Fibroblast of peridontal ligament (primary cell): Measurements from ENCODE around the gene NXPH4.

Experiments
- DNase-seq: peaks from one replicate; pipeline ENCODE4 v3.0.0-alpha.2; 2010; ENCODE audit errors: extremely low read depth

NXPH4 gene

GRCh38 chr12:57216014-57216911, at the start of gene NXPH4:
Gene NXPH4 (plus strand): TSS chr12:57216794. CDS start chr12:57216970, 176 bp downstream.
- DNase-seq = no peak

- peak; percentile 41 for DNase-seq
These were observed 49.6 kb upstream of the NXPH4 start for GRCh38 chr12:57166971-57167371.

DNA sequence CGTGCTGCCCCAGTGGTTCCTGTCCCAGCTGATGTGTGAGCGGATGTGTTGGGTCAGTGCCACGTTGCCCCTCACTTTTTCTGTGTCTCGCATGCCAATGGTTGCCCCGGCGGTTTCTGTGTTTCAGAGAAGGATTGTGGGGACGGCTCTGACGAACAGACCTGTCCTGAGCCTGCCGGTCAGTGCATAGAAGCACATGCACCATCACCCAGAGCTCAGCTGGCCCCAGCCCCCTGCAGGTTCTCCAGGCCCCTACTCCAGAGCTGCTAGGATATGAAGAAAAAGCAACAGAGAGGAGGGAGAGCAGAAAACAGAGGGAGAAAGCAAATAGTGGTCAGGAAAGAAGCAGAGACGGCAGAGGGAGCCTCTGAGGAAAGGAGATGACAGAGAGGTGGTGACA, 48.5 kb upstream of the NXPH4 start:
- no peak for DNase-seq

- no peak for DNase-seq
These were observed 47.4 kb upstream of the NXPH4 start for GRCh38 chr12:57169046-57169795.

- DNase-seq = no peak
These were observed 46.6 kb upstream of the NXPH4 start for GRCh38 chr12:57169969-57170368.

GRCh38 chr12:57170408-57170807, 46.2 kb upstream of the NXPH4 start:
- DNase-seq = no peak

GRCh38 chr12:57170927-57171326, 45.7 kb upstream of the NXPH4 start:
- no peak for DNase-seq

- peak; percentile 70 for DNase-seq
These were observed 44.9 kb upstream of the NXPH4 start for GRCh38 chr12:57171668-57172067.

GRCh38 chr12:57173089-57173488, 43.5 kb upstream of the NXPH4 start:
- DNase-seq = no peak

- no peak for DNase-seq
These were observed 42.9 kb upstream of the NXPH4 start for GRCh38 chr12:57173683-57174082.

DNA sequence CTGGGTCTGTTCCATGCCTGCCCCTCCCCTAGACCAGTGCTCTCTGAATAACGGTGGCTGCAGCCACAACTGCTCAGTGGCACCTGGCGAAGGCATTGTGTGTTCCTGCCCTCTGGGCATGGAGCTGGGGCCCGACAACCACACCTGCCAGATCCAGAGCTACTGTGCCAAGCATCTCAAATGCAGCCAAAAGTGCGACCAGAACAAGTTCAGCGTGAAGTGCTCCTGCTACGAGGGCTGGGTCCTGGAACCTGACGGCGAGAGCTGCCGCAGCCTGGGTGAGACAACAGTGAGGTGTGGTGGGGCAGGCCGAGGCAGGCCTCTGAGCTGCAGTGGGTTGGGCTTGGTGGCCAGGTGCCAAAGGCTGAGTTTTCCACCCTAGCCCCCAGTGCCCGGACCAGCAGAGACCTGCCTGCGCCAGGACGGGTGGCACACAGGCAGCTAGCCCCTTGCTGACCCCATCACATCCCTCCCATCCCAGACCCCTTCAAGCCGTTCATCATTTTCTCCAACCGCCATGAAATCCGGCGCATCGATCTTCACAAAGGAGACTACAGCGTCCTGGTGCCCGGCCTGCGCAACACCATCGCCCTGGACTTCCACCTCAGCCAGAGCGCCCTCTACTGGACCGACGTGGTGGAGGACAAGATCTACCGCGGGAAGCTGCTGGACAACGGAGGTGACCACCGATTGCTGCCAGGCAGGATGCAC, 41.0 kb upstream of the NXPH4 start:
- peak; percentile 75 for DNase-seq

- DNase-seq = no peak
These were observed 40.5 kb upstream of the NXPH4 start for GRCh38 chr12:57176139-57176477.

DNA sequence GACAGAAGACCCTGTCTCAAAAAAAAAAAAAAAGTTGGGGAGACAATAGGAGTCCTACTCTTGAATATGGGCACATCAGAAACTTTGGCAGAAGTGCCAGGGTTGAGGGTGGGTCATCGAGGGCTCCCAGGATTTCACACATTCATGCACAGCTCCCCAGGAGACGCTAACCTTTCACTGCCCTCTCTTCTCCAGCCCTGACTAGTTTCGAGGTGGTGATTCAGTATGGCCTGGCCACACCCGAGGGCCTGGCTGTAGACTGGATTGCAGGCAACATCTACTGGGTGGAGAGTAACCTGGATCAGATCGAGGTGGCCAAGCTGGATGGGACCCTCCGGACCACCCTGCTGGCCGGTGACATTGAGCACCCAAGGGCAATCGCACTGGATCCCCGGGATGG, 39.7 kb upstream of the NXPH4 start:
- no peak for DNase-seq

- no peak for DNase-seq
These were observed 39.2 kb upstream of the NXPH4 start for GRCh38 chr12:57177354-57177753.

DNA sequence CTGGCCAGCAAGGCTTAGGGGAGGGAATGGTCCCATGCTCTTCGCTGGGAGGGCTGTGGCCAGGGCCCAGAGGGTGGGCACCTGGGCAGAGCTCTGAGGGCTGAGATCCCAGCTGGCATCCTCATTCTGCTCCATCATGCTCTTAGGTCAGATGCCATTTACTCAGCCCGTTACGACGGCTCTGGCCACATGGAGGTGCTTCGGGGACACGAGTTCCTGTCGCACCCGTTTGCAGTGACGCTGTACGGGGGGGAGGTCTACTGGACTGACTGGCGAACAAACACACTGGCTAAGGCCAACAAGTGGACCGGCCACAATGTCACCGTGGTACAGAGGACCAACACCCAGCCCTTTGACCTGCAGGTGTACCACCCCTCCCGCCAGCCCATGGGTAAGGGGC, 38.4 kb upstream of the NXPH4 start:
- DNase-seq = no peak

GRCh38 chr12:57179331-57180086, 37.1 kb upstream of the NXPH4 start:
- no peak for DNase-seq

GRCh38 chr12:57180321-57180989, 36.1 kb upstream of the NXPH4 start:
- DNase-seq = no peak

DNA sequence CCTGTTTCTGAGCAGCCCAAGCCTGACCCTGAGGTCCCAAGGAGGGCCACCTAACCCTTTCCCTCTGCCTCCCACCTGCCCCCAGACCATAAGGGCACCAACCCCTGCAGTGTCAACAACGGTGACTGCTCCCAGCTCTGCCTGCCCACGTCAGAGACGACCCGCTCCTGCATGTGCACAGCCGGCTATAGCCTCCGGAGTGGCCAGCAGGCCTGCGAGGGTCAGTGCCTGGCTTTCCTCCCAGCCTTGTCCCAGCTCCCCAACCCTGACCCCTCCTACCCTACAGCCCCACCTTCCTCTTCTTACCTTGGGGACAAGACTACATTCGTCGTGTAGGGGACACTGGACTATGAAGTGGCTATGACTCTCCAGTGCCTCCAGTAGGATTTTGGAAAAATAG, 35.5 kb upstream of the NXPH4 start:
- DNase-seq = no peak

- peak; percentile 40 for DNase-seq
These were observed 34.9 kb upstream of the NXPH4 start for GRCh38 chr12:57181561-57182155.

- DNase-seq = peak; percentile 65
These were observed 33.5 kb upstream of the NXPH4 start for GRCh38 chr12:57182918-57183575.
